ENCODE measurements around the gene UGP2. TPM values are rescaled to one million over a fixed set of nuclear protein-coding genes. Genes with fewer than 3 reads are reported as not detected.
"Not testable (repeated sequence)": the region's sequence is repeated elsewhere in the genome, so short reads cannot be mapped to it uniquely, and the experiment has no call there.

Gene UGP2
- total and polyA plus RNA-seq, 4 experiments from 2014 or later = 77.6 to 224 (median 115) TPM

GRCh38 chr2:63808911-63809310, 32.8 kb upstream of the UGP2 start:
- H3K4me3 Mint-ChIP-seq; intact Hi-C loops (cut with micrococcal nuclease); H3K36me3 ChIP-seq (ENCODE audit: insufficient read depth, low read length); H3K4me1 Mint-ChIP-seq; DNase-seq; H3K4me3 ChIP-seq (ENCODE audit: low read length in 2 of 2); H3K36me3 Mint-ChIP-seq; H3K9me3 ChIP-seq (ENCODE audit: control insufficient read depth in 1 of 2, low read length in 2 of 2); H3K9me3 Mint-ChIP-seq; POLR2A ChIA-PET (ENCODE audit: partially characterized antibody); H3K27ac ChIP-seq (ENCODE audit: low read depth, low read length); H3K27ac Mint-ChIP-seq; H3K27me3 ChIP-seq (ENCODE audit: insufficient read depth, low read length); H3K27me3 Mint-ChIP-seq; CTCF ChIA-PET (ENCODE audit: partially characterized antibody); H3K4me1 ChIP-seq (ENCODE audit: insufficient read depth, low read length): not testable (repeated sequence)

GRCh38 chr2:63811063-63811462, 30.6 kb upstream of the UGP2 start:
- ChIA-PET CTCF (ENCODE audit: partially characterized antibody) (no interaction called here), POLR2A (ENCODE audit: partially characterized antibody) (no interaction called here)
- no peak overlapping the region for H3K4me3 ChIP-seq (ENCODE audit: low read length in 2 of 2)
- no peaks in the 10 kb centered on the region for H3K27me3 ChIP-seq (ENCODE audit: insufficient read depth, low read length)
- H3K36me3 ChIP-seq (ENCODE audit: insufficient read depth, low read length) = no peaks in the 10 kb centered on the region
- no peak overlapping the region for H3K27ac Mint-ChIP-seq
- H3K4me3 Mint-ChIP-seq = no peak overlapping the region
- peaks cover 0 to 7% (median 2%) of the 10 kb centered on the region in 8 donors for H3K9me3 Mint-ChIP-seq
- no peaks in the 10 kb centered on the region for H3K4me1 ChIP-seq (ENCODE audit: insufficient read depth, low read length)
- no peaks in the 10 kb centered on the region for H3K36me3 Mint-ChIP-seq
- H3K4me1 Mint-ChIP-seq = no peaks in the 10 kb centered on the region
- DNase-seq = no peak
- intact Hi-C loops (cut with micrococcal nuclease) = no loop called here
- no peaks in the 10 kb centered on the region for H3K9me3 ChIP-seq (ENCODE audit: control insufficient read depth in 1 of 2, low read length in 2 of 2)
- H3K27me3 Mint-ChIP-seq = peaks cover 0 to 1% of the 10 kb centered on the region in 2 donors
- H3K27ac ChIP-seq (ENCODE audit: low read depth, low read length) = no peak overlapping the region

- H3K36me3 Mint-ChIP-seq; H3K27ac ChIP-seq (ENCODE audit: low read depth, low read length); intact Hi-C loops (cut with micrococcal nuclease); H3K9me3 ChIP-seq (ENCODE audit: control insufficient read depth in 1 of 2, low read length in 2 of 2); H3K4me3 ChIP-seq (ENCODE audit: low read length in 2 of 2); H3K27me3 ChIP-seq (ENCODE audit: insufficient read depth, low read length); H3K9me3 Mint-ChIP-seq; H3K4me1 ChIP-seq (ENCODE audit: insufficient read depth, low read length); H3K27me3 Mint-ChIP-seq; H3K36me3 ChIP-seq (ENCODE audit: insufficient read depth, low read length); DNase-seq; H3K4me3 Mint-ChIP-seq; H3K27ac Mint-ChIP-seq; H3K4me1 Mint-ChIP-seq; CTCF ChIA-PET (ENCODE audit: partially characterized antibody); POLR2A ChIA-PET (ENCODE audit: partially characterized antibody): not testable (repeated sequence)
Measured at GRCh38 chr2:63811870-63812269, 29.8 kb upstream of the UGP2 start.

- no peak overlapping the region for H3K27ac Mint-ChIP-seq
- H3K4me1 ChIP-seq (ENCODE audit: insufficient read depth, low read length) = no peaks in the 10 kb centered on the region
- H3K36me3 Mint-ChIP-seq = no peaks in the 10 kb centered on the region
- no peaks in the 10 kb centered on the region for H3K27me3 Mint-ChIP-seq
- H3K27ac ChIP-seq (ENCODE audit: low read depth, low read length) = no peak overlapping the region
- intact Hi-C loops (cut with micrococcal nuclease) = no loop called here
- no peaks in the 10 kb centered on the region for H3K4me1 Mint-ChIP-seq
- no peaks in the 10 kb centered on the region for H3K36me3 ChIP-seq (ENCODE audit: insufficient read depth, low read length)
- no peak overlapping the region for H3K4me3 Mint-ChIP-seq
- DNase-seq = no peak
- ChIA-PET POLR2A (ENCODE audit: partially characterized antibody) (interaction anchor here (1.0 kb wide), 1 partner anchor 28 kb away, joined by 3 read pairs; the partner anchor contains the start of gene UGP2), CTCF (ENCODE audit: partially characterized antibody) (interaction anchor here (1.1 kb wide), 1 partner anchor 13 kb away, joined by 3 read pairs; no protein-coding TSS in a partner anchor)
- H3K27me3 ChIP-seq (ENCODE audit: insufficient read depth, low read length) = no peaks in the 10 kb centered on the region
- H3K9me3 ChIP-seq (ENCODE audit: control insufficient read depth in 1 of 2, low read length in 2 of 2) = no peaks in the 10 kb centered on the region
- peaks cover 0 to 1% (median 0%) of the 10 kb centered on the region in 8 donors for H3K9me3 Mint-ChIP-seq
- H3K4me3 ChIP-seq (ENCODE audit: low read length in 2 of 2) = no peak overlapping the region
Measured at GRCh38 chr2:63814114-63814513, 27.6 kb upstream of the UGP2 start.

- Mint-ChIP-seq H3K4me1 (no peaks in the 10 kb centered on the region), H3K9me3 (no peaks in the 10 kb centered on the region), H3K27me3 (no peaks in the 10 kb centered on the region), H3K27ac (no peak overlapping the region), H3K36me3 (no peaks in the 10 kb centered on the region), H3K4me3 (no peak overlapping the region)
- Histone ChIP-seq H3K27ac (ENCODE audit: low read depth, low read length) (no peak overlapping the region), H3K4me3 (ENCODE audit: low read length in 2 of 2) (no peak overlapping the region), H3K27me3 (ENCODE audit: insufficient read depth, low read length) (no peaks in the 10 kb centered on the region), H3K9me3 (ENCODE audit: control insufficient read depth in 1 of 2, low read length in 2 of 2) (no peaks in the 10 kb centered on the region), H3K4me1 (ENCODE audit: insufficient read depth, low read length) (no peaks in the 10 kb centered on the region), H3K36me3 (ENCODE audit: insufficient read depth, low read length) (no peaks in the 10 kb centered on the region)
- ChIA-PET POLR2A (ENCODE audit: partially characterized antibody) (no interaction called here), CTCF (ENCODE audit: partially characterized antibody) (interaction anchor here (1.6 kb wide), 1 partner anchor 44 kb away, joined by 3 read pairs; no protein-coding TSS in a partner anchor)
- intact Hi-C loops (cut with micrococcal nuclease) = no loop called here
- DNase-seq = no peak
Measured at GRCh38 chr2:63817382-63817781, 24.3 kb upstream of the UGP2 start.

DNA sequence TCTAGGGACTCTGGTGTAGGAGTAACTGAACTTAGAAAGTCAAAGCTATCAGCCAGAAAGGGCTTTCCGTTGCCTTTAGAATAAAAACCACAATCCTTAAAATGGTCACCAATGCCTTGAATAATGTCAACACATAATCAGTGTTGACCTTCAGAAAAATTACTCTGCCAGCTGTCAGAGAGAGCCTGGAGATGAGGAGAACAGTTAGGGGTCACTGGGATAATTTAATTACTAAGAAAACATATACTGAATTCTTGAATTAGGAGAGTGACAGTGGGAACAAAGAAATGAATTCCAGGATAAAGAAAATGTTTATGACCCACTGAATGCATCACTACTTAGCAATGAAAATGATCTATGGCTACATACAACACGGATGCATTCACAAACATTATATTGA, 23.4 kb upstream of the UGP2 start:
- H3K36me3 ChIP-seq (ENCODE audit: insufficient read depth, low read length) = no peaks in the 10 kb centered on the region
- Mint-ChIP-seq H3K4me1 (no peaks in the 10 kb centered on the region), H3K27me3 (no peaks in the 10 kb centered on the region), H3K36me3 (no peaks in the 10 kb centered on the region), H3K27ac (no peak overlapping the region), H3K4me3 (no peak overlapping the region), H3K9me3 (no peaks in the 10 kb centered on the region)
- no peak overlapping the region for H3K4me3 ChIP-seq (ENCODE audit: low read length in 2 of 2)
- H3K4me1 ChIP-seq (ENCODE audit: insufficient read depth, low read length) = no peaks in the 10 kb centered on the region
- H3K27me3 ChIP-seq (ENCODE audit: insufficient read depth, low read length) = no peaks in the 10 kb centered on the region
- ChIA-PET CTCF (ENCODE audit: partially characterized antibody) (interaction anchor here (1.6 kb wide), 1 partner anchor 43 kb away, joined by 3 read pairs; no protein-coding TSS in a partner anchor), POLR2A (ENCODE audit: partially characterized antibody) (interaction anchor here (1.8 kb wide), 1 partner anchor 23 kb away, joined by 6 read pairs; the partner anchor contains the start of gene UGP2)
- no peak overlapping the region for H3K27ac ChIP-seq (ENCODE audit: low read depth, low read length)
- DNase-seq = no peak
- intact Hi-C loops (cut with micrococcal nuclease) = no loop called here
- no peaks in the 10 kb centered on the region for H3K9me3 ChIP-seq (ENCODE audit: control insufficient read depth in 1 of 2, low read length in 2 of 2)

GRCh38 chr2:63819256-63819655, 22.4 kb upstream of the UGP2 start:
- ChIA-PET CTCF (ENCODE audit: partially characterized antibody) (no interaction called here), POLR2A (ENCODE audit: partially characterized antibody) (interaction anchor here (1.8 kb wide), 1 partner anchor 22 kb away, joined by 6 read pairs; the partner anchor contains the start of gene UGP2)
- Mint-ChIP-seq H3K27me3 (peaks cover 0 to 7% of the 10 kb centered on the region in 2 donors), H3K4me3 (no peak overlapping the region), H3K4me1 (no peaks in the 10 kb centered on the region), H3K9me3 (no peaks in the 10 kb centered on the region), H3K27ac (no peak overlapping the region), H3K36me3 (no peaks in the 10 kb centered on the region)
- Histone ChIP-seq H3K4me3 (ENCODE audit: low read length in 2 of 2) (no peak overlapping the region), H3K27me3 (ENCODE audit: insufficient read depth, low read length) (no peaks in the 10 kb centered on the region), H3K36me3 (ENCODE audit: insufficient read depth, low read length) (no peaks in the 10 kb centered on the region), H3K4me1 (ENCODE audit: insufficient read depth, low read length) (no peaks in the 10 kb centered on the region), H3K9me3 (ENCODE audit: control insufficient read depth in 1 of 2, low read length in 2 of 2) (no peaks in the 10 kb centered on the region), H3K27ac (ENCODE audit: low read depth, low read length) (no peak overlapping the region)
- DNase-seq = no peak
- intact Hi-C loops (cut with micrococcal nuclease) = no loop called here
